K562 (cell line): ENCODE measurements around the gene RBM15. TPM values are rescaled to one million over a fixed set of nuclear protein-coding genes. Genes with fewer than 3 reads are reported as not detected.
A peak's percentile ranks its signal among the peaks of the same experiment; 100 is the strongest.

Source experiments
- ATF7 ChIP-seq: fragments of 450-650 bp; IDR thresholded peaks from 2 replicates; pipeline ENCODE4 v1.7.1; 2014; ENCODE audit warnings: mild to moderate bottlenecking, moderate library complexity
- BMI1 ChIP-seq: fragments of 150-350 bp; IDR thresholded peaks from 2 replicates; pipeline ENCODE4 v1.6.1; 2014; ENCODE audit warnings: low read length
- BRCA1 ChIP-seq, 2 experiments: fragments of 450-650 bp in 1 of 2; sonication (generic) in 1 of 2; formaldehyde crosslinking in 1 of 2; IDR thresholded peaks; 2 replicates each; pipeline versions ENCODE4 v1.5.0 to v1.6.1; 2017 to 2020; ENCODE audit warnings: mild to moderate bottlenecking in 1 of 2, missing genetic modification reagents in 1 of 2
- CEBPG ChIP-seq, 3 experiments: fragments of 200-800 bp in 1 of 3; sonication (Bioruptor generic) in 1 of 3; sonication (generic) in 1 of 3; formaldehyde crosslinking in 1 of 3; IDR thresholded peaks in 2 of 3; conservative IDR thresholded peaks in 1 of 3; 2 replicates each; pipeline versions ENCODE4 v1.6.1 to v1.8.0; 2016 to 2022; ENCODE audit warnings: missing compliant biosample characterization in 2 of 3, missing genetic modification characterization in 2 of 3, mild to moderate bottlenecking in 1 of 3, missing genetic modification reagents in 1 of 3
- EZH2 ChIP-seq: IDR thresholded peaks from 2 replicates; pipeline ENCODE4 v1.6.1; 2012; ENCODE audit warnings: low read depth, mild to moderate bottlenecking, inconsistent platforms, low read length, borderline replicate concordance
- HDAC1 ChIP-seq, 2 experiments: fragments of 450-650 bp; IDR thresholded peaks; 2 replicates each; pipeline ENCODE4 v1.6.1; 2016 to 2017; ENCODE audit warnings: inconsistent platforms in 1 of 2, mild to moderate bottlenecking in 1 of 2, moderate library complexity in 1 of 2
- HDAC6 ChIP-seq: IDR thresholded peaks from 2 replicates; pipeline ENCODE4 v1.6.1; 2012; ENCODE audit warnings: low read depth, mild to moderate bottlenecking, control low read depth, inconsistent platforms, low read length, moderate library complexity
- IFI16 ChIP-seq: fragments of 250-450 bp; sonication (Bioruptor Pico); IDR thresholded peaks from 2 replicates; pipeline ENCODE4 v2.1.2; 2022; ENCODE audit warnings: mild to moderate bottlenecking, inconsistent platforms
- LCOR ChIP-seq: sonication (generic); formaldehyde crosslinking; IDR thresholded peaks from 2 replicates; pipeline ENCODE4 v1.8.0; 2022; ENCODE audit warnings: mild to moderate bottlenecking, missing genetic modification reagents
- MBD1 ChIP-seq: fragments of 250-450 bp; sonication (Bioruptor Pico); IDR thresholded peaks from 2 replicates; pipeline ENCODE4 v1.8.0; 2022; ENCODE audit warnings: inconsistent platforms
- NCOA1 ChIP-seq: fragments of 450-650 bp; IDR thresholded peaks from 2 replicates; pipeline ENCODE4 v1.6.1; 2016; ENCODE audit warnings: low read depth
- NCOR1 ChIP-seq: fragments of 450-650 bp; IDR thresholded peaks from 2 replicates; pipeline ENCODE4 v1.6.1; 2016; ENCODE audit warnings: mild to moderate bottlenecking, moderate library complexity
- RBBP5 ChIP-seq: fragments of 200-600 bp; sonication (generic); IDR thresholded peaks from 2 replicates; pipeline ENCODE4 v1.6.1; 2012; ENCODE audit warnings: borderline replicate concordance, mild to moderate bottlenecking, low read length, control low read depth, inconsistent platforms; ENCODE audit not compliant: insufficient read depth, poor library complexity, severe bottlenecking
- RBM14 ChIP-seq: fragments of 200-400 bp; formaldehyde crosslinking; IDR thresholded peaks from 2 replicates; pipeline ENCODE4 v1.6.1; 2018; ENCODE audit warnings: low read depth, mild to moderate bottlenecking, low read length, moderate library complexity, borderline replicate concordance; ENCODE audit not compliant: insufficient read depth
- SMAD3 ChIP-seq: fragments of 450-650 bp; formaldehyde crosslinking; conservative IDR thresholded peaks from 2 replicates; pipeline ENCODE4 v1.4.0; 2020; ENCODE audit warnings: mild to moderate bottlenecking
- SMARCC2 ChIP-seq: fragments of 450-650 bp; IDR thresholded peaks from 2 replicates; pipeline ENCODE4 v1.6.1; 2017; ENCODE audit warnings: antibody characterized with exemption, moderate library complexity, mild to moderate bottlenecking, low read depth
- SRSF7 ChIP-seq: fragments of 200-400 bp; formaldehyde crosslinking; optimal IDR thresholded peaks from 2 replicates; pipeline ENCODE3; 2017; ENCODE audit warnings: mild to moderate bottlenecking, low read depth, low read length
- ZNF263 ChIP-seq: sonication (generic); formaldehyde crosslinking; IDR thresholded peaks from 2 replicates; pipeline ENCODE4 v1.8.0; 2022; ENCODE audit warnings: mild to moderate bottlenecking, missing genetic modification reagents, borderline replicate concordance
- ZNF324 ChIP-seq: fragments of 250-450 bp; sonication (Bioruptor Pico); IDR thresholded peaks from 2 replicates; pipeline ENCODE4 v1.4.0; 2020; ENCODE audit warnings: mild to moderate bottlenecking
- polyA plus RNA-seq, 8 experiments: library from polyadenylated mRNA; depleted of rRNA in 4 of 8; stranded (reverse) in 5 of 8; unstranded in 3 of 8; fragments of >200 nt; fragmentation: Nextera tagmentation in 2 of 8; fragmentation: Illumina TruSeq in 1 of 8; extraction: Ambion mirVana in 2 of 8; extraction: Trizol in 1 of 8; gene quantifications; 2 replicates each; pipeline versions ENCODE4 v1.2.1 to v1.2.3, GENCODE V29; 2011 to 2014; ENCODE audit warnings: inconsistent platforms in 1 of 8, missing spikeins in 1 of 8
- total RNA-seq, 7 experiments: library from RNA; depleted of rRNA in 6 of 7; stranded (reverse); fragments of >200 nt in 6 of 7; fragmentation: Illumina TruSeq in 2 of 7; extraction: Trizol in 2 of 7; gene quantifications; 2 replicates each; pipeline versions ENCODE4 v1.2.1 to v1.2.3, GENCODE V29; 2011 to 2021; ENCODE audit warnings: low replicate concordance in 1 of 7
- TF ChIP-seq, protein P1 (sequence below): sonication (generic); formaldehyde crosslinking; IDR thresholded peaks from 2 replicates; pipeline ENCODE4 v1.8.1; 2023; ENCODE audit warnings: mild to moderate bottlenecking, missing genetic modification reagents
- TF ChIP-seq, protein P2 (sequence below): sonication (generic); formaldehyde crosslinking; IDR thresholded peaks from 2 replicates; pipeline ENCODE4 v1.8.1; 2023; ENCODE audit warnings: mild to moderate bottlenecking, missing genetic modification reagents, moderate library complexity
- TF ChIP-seq, protein P3 (sequence below): fragments of 450-650 bp; IDR thresholded peaks from 2 replicates; pipeline ENCODE4 v1.6.1; 2014; ENCODE audit warnings: low read depth, mild to moderate bottlenecking, moderate library complexity, borderline replicate concordance

Gene RBM15
- total and polyA plus RNA-seq, 9 of the 15 experiments (the other 6 are each of a cell fraction or from before 2014, with no cell fraction given) = 2.4 to 63.4 (median 28.2) TPM

GRCh38 chr1:110338309-110338885 is 780 bp upstream of the RBM15 start (continued):
- TF ChIP-seq MBD1 (CRISPR knock-in tag) (no peak), SMARCC2 (no peak), IFI16 (CRISPR knock-in tag) (no peak), EZH2 (no peak), HDAC6 (no peak), NCOA1 (peak; percentile 56; the same call in 1 of the 2 replicates), BRCA1 (IDR thresholded peaks at IDR 0.05) (no peak), BRCA1 (CRISPR knock-in tag; IDR thresholded peaks at IDR 0.05) (no peak), ATF7 (peak; percentile 91), ZNF263 (CRISPR knock-in tag) (peak; percentile 57; the same call in 1 of the 2 replicates), SRSF7 (no peak), LCOR (CRISPR knock-in tag) (peak; percentile 86), HDAC1 (IDR thresholded peaks at IDR 0.05) (peak in 1 of 2 experiments; percentile 90; a peak in 2 of 4 replicates), ZNF324 (no peak), RBBP5 (peak; percentile 81), CEBPG (CRISPR knock-in tag; IDR thresholded peaks at IDR 0.05) (no peak), CEBPG (tag; conservative IDR thresholded peaks at IDR 0.05 in 1 of 2, IDR thresholded peaks at IDR 0.05 in 1 of 2) (no peak), BMI1 (no peak), NCOR1 (peak; percentile 67), RBM14 (no peak), SMAD3 (CRISPR knock-in tag) (0 out of 2 replicates have a peak, but pooled peaks have one; percentile 10)
- TF ChIP-seq, protein P1, sequence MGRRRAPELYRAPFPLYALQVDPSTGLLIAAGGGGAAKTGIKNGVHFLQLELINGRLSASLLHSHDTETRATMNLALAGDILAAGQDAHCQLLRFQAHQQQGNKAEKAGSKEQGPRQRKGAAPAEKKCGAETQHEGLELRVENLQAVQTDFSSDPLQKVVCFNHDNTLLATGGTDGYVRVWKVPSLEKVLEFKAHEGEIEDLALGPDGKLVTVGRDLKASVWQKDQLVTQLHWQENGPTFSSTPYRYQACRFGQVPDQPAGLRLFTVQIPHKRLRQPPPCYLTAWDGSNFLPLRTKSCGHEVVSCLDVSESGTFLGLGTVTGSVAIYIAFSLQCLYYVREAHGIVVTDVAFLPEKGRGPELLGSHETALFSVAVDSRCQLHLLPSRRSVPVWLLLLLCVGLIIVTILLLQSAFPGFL = no peak
- TF ChIP-seq, protein P2, sequence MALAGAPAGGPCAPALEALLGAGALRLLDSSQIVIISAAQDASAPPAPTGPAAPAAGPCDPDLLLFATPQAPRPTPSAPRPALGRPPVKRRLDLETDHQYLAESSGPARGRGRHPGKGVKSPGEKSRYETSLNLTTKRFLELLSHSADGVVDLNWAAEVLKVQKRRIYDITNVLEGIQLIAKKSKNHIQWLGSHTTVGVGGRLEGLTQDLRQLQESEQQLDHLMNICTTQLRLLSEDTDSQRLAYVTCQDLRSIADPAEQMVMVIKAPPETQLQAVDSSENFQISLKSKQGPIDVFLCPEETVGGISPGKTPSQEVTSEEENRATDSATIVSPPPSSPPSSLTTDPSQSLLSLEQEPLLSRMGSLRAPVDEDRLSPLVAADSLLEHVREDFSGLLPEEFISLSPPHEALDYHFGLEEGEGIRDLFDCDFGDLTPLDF (CRISPR knock-in tag) = peak; percentile 96
- TF ChIP-seq, protein P3, sequence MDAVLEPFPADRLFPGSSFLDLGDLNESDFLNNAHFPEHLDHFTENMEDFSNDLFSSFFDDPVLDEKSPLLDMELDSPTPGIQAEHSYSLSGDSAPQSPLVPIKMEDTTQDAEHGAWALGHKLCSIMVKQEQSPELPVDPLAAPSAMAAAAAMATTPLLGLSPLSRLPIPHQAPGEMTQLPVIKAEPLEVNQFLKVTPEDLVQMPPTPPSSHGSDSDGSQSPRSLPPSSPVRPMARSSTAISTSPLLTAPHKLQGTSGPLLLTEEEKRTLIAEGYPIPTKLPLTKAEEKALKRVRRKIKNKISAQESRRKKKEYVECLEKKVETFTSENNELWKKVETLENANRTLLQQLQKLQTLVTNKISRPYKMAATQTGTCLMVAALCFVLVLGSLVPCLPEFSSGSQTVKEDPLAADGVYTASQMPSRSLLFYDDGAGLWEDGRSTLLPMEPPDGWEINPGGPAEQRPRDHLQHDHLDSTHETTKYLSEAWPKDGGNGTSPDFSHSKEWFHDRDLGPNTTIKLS = no peak
